Body of pancreas (tissue), 4 donors: ENCODE data around the gene CLEC2A. TPM values are rescaled to one million over a fixed set of nuclear protein-coding genes. Genes with fewer than 3 reads are reported as not detected.

Experiments
- ATAC-seq: fragments of 150-250 bp; one replicate; pipeline ENCODE4 v1.9.1; 2016
- DNase-seq, 4 donors: peaks; one replicate each; pipeline ENCODE4 v3.0.0-alpha.2; 2019
- H3K27ac ChIP-seq, 4 donors: fragments of 200-600 bp; sonication (generic); 1 replicate in 3 of 4; 2 replicates in 1 of 4; pipeline versions ENCODE4 v1.5.1 to v1.6.1; 2016 to 2019; ENCODE audit warnings: mild to moderate bottlenecking in 1 of 4, mixed read lengths in 1 of 4, moderate library complexity in 1 of 4
- H3K27me3 ChIP-seq, 2 donors: fragments of 200-600 bp; sonication (generic); one replicate each; pipeline ENCODE4 v1.6.0; 2016; ENCODE audit warnings: mild to moderate bottlenecking in 1 of 2
- H3K36me3 ChIP-seq, 2 donors: fragments of 200-600 bp; sonication (generic); replicated peaks in 1 of 2; 2 replicates each; pipeline ENCODE4 v1.5.1; 2016; ENCODE audit warnings: low read depth in 2 of 2; ENCODE audit not compliant: insufficient read depth in 1 of 2
- H3K4me1 ChIP-seq: fragments of 200-600 bp; sonication (generic); one replicate; pipeline ENCODE4 v1.6.0; 2016
- H3K4me3 ChIP-seq, 2 donors: fragments of 200-600 bp; sonication (generic); 1 replicate in 1 of 2; 2 replicates in 1 of 2; pipeline ENCODE4 v1.5.1; 2016 to 2019
- H3K9me3 ChIP-seq, 3 donors: fragments of 200-600 bp; sonication (generic); 1 replicate in 2 of 3; 2 replicates in 1 of 3; pipeline ENCODE4 v1.5.1; 2016
- CTCF ChIP-seq, 7 experiments: fragments of 450-650 bp in 4 of 7; fragments of 200-600 bp in 3 of 7; sonication (generic) in 3 of 7; IDR thresholded peaks; one replicate each; pipeline ENCODE4 v1.5.1; 2016 to 2019; ENCODE audit warnings: antibody characterized with exemption in 7 of 7
- POLR2A ChIP-seq, 3 donors: fragments of 450-650 bp; IDR thresholded peaks; one replicate each; pipeline ENCODE4 v1.6.1; 2016; ENCODE audit warnings: antibody characterized with exemption in 3 of 3, mild to moderate bottlenecking in 2 of 3
- WGBS, 2 donors: methylation state at CpG; one replicate each; pipeline ENCODE4 v1.1.5; 2017; 5-methylcytosine and 5-hydroxymethylcytosine counted together
- intact Hi-C: fragments of 100-400 bp; cut with DNase I; formaldehyde crosslinking; loops from one replicate; pipeline ENCODE4 v1.15.1; 2023
- total RNA-seq, 2 donors: library from RNA; depleted of rRNA; stranded (reverse); fragments of >200 nt; gene quantifications; one replicate each; pipeline ENCODE4 v1.1.0, GENCODE V29; 2016

The CLEC2A gene
- total RNA-seq, 2 donors from 2014 or later, result not detected

DNA sequence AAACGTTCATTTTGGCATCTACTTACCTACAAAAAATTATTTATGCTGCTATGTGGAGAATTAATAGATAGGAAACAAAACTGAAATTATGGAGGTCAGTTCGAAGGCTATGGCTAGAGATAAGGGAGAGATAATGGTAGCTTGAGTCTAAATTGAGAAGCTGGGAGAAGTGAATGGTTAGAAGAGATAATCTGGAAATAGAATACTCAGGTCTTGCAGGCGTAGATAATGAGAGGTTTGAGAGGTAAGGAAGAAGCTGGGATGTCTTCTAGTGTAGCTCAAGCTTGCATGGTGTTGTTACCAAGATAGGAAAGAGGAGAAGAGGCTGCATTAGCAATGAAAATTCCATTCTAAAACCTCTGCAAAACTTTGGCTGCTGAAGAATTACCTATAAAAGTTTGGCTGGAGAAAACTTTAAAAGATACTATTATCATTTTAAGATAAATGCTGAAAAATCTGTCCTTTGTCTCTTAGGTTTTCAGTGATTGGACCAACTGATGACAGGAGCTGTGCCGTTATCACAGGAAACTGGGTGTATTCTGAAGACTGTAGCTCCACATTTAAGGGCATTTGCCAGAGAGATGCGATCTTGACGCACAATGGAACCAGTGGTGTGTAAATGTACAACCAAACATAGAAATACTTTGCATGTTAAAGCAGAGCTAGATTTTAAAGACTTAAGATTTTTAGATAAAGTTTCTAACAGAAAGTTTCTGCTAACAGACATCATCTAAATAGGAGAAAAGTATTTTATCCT lies 36.8 kb downstream of the CLEC2A start:
- H3K27ac ChIP-seq, result no peak overlapping the region
- ATAC-seq (no peak), DNase-seq (no peak)
- H3K4me1 ChIP-seq, result no peaks in the 10 kb centered on the region
- no peaks in the 10 kb centered on the region for H3K27me3 ChIP-seq
- H3K9me3 ChIP-seq, result no peaks in the 10 kb centered on the region
- WGBS, 2 donors, result 62% methylated on average over 6 of the region's 6 CpGs
- TF ChIP-seq CTCF (IDR thresholded peaks at IDR 0.05) (no peak), POLR2A (IDR thresholded peaks at IDR 0.05) (no peak)
- H3K36me3 ChIP-seq, result no peaks in the 10 kb centered on the region
- intact Hi-C loops, result no loop called here
- no peak overlapping the region for H3K4me3 ChIP-seq

GRCh38 chr12:9888665-9889273 lies 43.4 kb downstream of the CLEC2A start:
- Histone ChIP-seq H3K36me3 (no peaks in the 10 kb centered on the region), H3K4me3 (no peak overlapping the region), H3K27me3 (no peaks in the 10 kb centered on the region), H3K4me1 (peaks cover 4% of the 10 kb centered on the region), H3K9me3 (no peaks in the 10 kb centered on the region), H3K27ac (no peak overlapping the region)
- 14 to 20% methylated on average over 4 of the region's 4 CpGs for whole genome bisulfite sequencing, 2 donors
- DNase-seq (no peak), ATAC-seq (no peak)
- intact Hi-C loops, result no loop called here
- TF ChIP-seq POLR2A (IDR thresholded peaks at IDR 0.05) (no peak), CTCF (IDR thresholded peaks at IDR 0.05) (no peak)

DNA sequence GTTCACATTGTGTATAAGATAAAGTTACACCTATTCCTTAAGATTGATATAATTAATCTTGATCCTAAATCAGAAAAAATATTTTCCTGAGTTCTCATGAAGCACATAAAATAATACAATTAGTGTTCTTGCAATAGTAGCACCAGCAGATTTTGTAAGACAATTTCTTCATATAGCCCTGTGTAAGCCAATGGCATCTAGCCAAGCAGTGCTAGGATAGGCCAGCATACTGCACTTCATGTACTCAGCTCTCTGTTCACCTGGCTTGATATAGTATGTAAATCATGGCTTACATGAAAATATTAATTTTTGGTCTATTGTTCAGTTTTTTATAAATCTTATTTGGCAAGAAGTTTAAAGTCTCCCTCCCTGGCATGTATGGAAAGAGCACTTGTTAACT lies 49.0 kb downstream of the CLEC2A start:
- H3K27ac ChIP-seq, result no peak overlapping the region
- intact Hi-C loops, result no loop called here
- H3K4me1 ChIP-seq, result no peaks in the 10 kb centered on the region
- no peaks in the 10 kb centered on the region for H3K9me3 ChIP-seq
- DNase-seq (no peak), ATAC-seq (no peak)
- TF ChIP-seq CTCF (IDR thresholded peaks at IDR 0.05) (no peak), POLR2A (IDR thresholded peaks at IDR 0.05) (no peak)
- no peak overlapping the region for H3K4me3 ChIP-seq
- H3K27me3 ChIP-seq, result no peaks in the 10 kb centered on the region
- H3K36me3 ChIP-seq, result no peaks in the 10 kb centered on the region

DNA sequence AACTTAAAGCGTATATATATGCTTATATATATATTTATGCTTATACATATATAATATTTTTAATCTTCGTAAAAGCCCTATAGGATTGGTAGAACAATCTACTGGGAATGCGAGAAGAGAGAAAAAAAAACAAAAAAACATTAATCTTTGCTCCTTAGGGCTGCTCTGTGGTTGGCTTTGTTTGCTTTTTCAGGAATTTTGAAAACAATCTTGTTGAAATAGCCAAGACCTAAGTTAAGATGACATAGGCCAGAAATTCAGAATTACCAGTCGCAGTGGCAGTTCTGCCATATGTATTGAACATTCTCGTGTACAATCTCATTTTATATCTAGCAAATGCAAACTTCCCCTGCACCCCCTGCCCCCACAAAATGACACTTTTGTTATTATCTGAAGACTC lies 50.2 kb downstream of the CLEC2A start:
- intact Hi-C loops, result no loop called here
- no peaks in the 10 kb centered on the region for H3K9me3 ChIP-seq
- H3K27me3 ChIP-seq, result no peaks in the 10 kb centered on the region
- no peak for DNase-seq
- no peak overlapping the region for H3K4me3 ChIP-seq
- H3K4me1 ChIP-seq, result no peaks in the 10 kb centered on the region
- no peak for ATAC-seq
- WGBS, 2 donors, result 82 to 89% methylated on average over 5 of the region's 5 CpGs
- no peaks in the 10 kb centered on the region for H3K36me3 ChIP-seq
- no peak overlapping the region for H3K27ac ChIP-seq
- TF ChIP-seq CTCF (IDR thresholded peaks at IDR 0.05) (no peak), POLR2A (IDR thresholded peaks at IDR 0.05) (no peak)

DNA sequence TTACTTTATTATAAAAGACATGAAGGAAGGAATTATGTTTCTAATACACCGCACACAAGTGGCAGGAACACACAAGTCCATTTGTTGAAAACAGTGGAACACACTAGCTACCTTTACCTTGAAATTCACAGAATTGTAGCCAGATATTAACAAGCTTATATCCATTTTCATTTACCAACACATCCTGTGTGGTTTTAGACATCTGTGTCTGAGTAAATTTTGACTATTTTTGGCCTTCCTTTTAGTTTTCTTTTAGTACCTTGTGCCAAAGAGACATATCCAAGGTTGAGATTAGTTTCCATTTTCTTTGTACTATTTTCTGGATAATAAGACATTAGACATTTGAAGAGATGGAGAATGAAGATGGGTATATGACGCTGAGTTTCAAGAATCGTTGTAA lies 50.9 kb downstream of the CLEC2A start, which contains the start of gene KLRF2:
Gene KLRF2 (plus strand): TSS at position 244 of the 400 bp plus-strand sequence. CDS start 107 bp downstream, at position 351.
- intact Hi-C loops, result no loop called here
- no peaks in the 10 kb centered on the region for H3K4me1 ChIP-seq
- ATAC-seq (no peak), DNase-seq (no peak)
- no peak within 1 kb of the TSS for H3K27ac ChIP-seq
- H3K27me3 ChIP-seq, result no peaks in the 10 kb centered on the region
- TF ChIP-seq POLR2A (IDR thresholded peaks at IDR 0.05) (no peak), CTCF (IDR thresholded peaks at IDR 0.05) (no peak)
- no peaks in the 10 kb centered on the region for H3K36me3 ChIP-seq
- no peak within 1 kb of the TSS for H3K4me3 ChIP-seq
- no peaks in the 10 kb centered on the region for H3K9me3 ChIP-seq
- WGBS, 2 donors, result 84 to 90% methylated on average over 3 of the region's 3 CpGs
